ENCODE measurements around the gene ZC2HC1C. TPM values are rescaled to one million over a fixed set of nuclear protein-coding genes. Genes with fewer than 3 reads are reported as not detected.

The ZC2HC1C gene
- total RNA-seq, 2 experiments from 2014 or later: 0.41 to 0.45 TPM

GRCh38 chr14:75046275-75046674 is 23.2 kb upstream of the ZC2HC1C start:
- CTCF ChIA-PET: interaction anchor here (1.5 kb wide), 1 partner anchor 10 kb away, joined by 4 read pairs; no protein-coding TSS in a partner anchor
- Mint-ChIP-seq H3K27me3 (no peaks in the 10 kb centered on the region), H3K4me3 (no peak overlapping the region), H3K4me1 (ENCODE audit: low read depth) (peaks cover 52% of the 10 kb centered on the region), H3K36me3 (ENCODE audit: low read depth) (peaks cover 50% of the 10 kb centered on the region), H3K9me3 (no peaks in the 10 kb centered on the region), H3K27ac (no peak overlapping the region)
- ATAC-seq (no peak), DNase-seq (no peak)
- TF ChIP-seq CTCF (IDR thresholded peaks at IDR 0.05): no peak
- intact Hi-C loops (cut with micrococcal nuclease): no loop called here
- POLR2A ChIA-PET: no interaction called here

GRCh38 chr14:75046899-75047298 is 22.5 kb upstream of the ZC2HC1C start:
- Mint-ChIP-seq H3K27me3 (no peaks in the 10 kb centered on the region), H3K36me3 (ENCODE audit: low read depth) (peaks cover 53% of the 10 kb centered on the region), H3K27ac (no peak overlapping the region), H3K4me3 (no peak overlapping the region), H3K4me1 (ENCODE audit: low read depth) (peaks cover 56% of the 10 kb centered on the region), H3K9me3 (no peaks in the 10 kb centered on the region)
- TF ChIP-seq CTCF (IDR thresholded peaks at IDR 0.05): no peak
- ChIA-PET CTCF (no interaction called here), POLR2A (interaction anchor here (0.6 kb wide), 1 partner anchor 22 kb away, joined by 3 read pairs; no protein-coding TSS in a partner anchor)
- intact Hi-C loops (cut with micrococcal nuclease): no loop called here
- ATAC-seq (peak; percentile 53), DNase-seq (no peak)

- H3K27ac Mint-ChIP-seq: no peak overlapping the region
- peaks cover 53% of the 10 kb centered on the region for H3K4me1 Mint-ChIP-seq (ENCODE audit: low read depth)
- DNase-seq: no peak
- peaks cover 50% of the 10 kb centered on the region for H3K36me3 Mint-ChIP-seq (ENCODE audit: low read depth)
- no peaks in the 10 kb centered on the region for H3K9me3 Mint-ChIP-seq
- no peak for TF ChIP-seq CTCF (IDR thresholded peaks at IDR 0.05)
- H3K27me3 Mint-ChIP-seq: no peaks in the 10 kb centered on the region
- POLR2A ChIA-PET: interaction anchor here (0.6 kb wide), 1 partner anchor 21 kb away, joined by 3 read pairs; no protein-coding TSS in a partner anchor
- ATAC-seq: no peak
- intact Hi-C loops (cut with micrococcal nuclease): no loop called here
- CTCF ChIA-PET: interaction anchor here (1.2 to 5.5 kb wide), 2 partner anchors 15 to 22 kb away, joined by 3 to 28 read pairs; partner anchors contain the start of gene ACYP1
- H3K4me3 Mint-ChIP-seq: no peak overlapping the region
These were observed 21.9 kb upstream of the ZC2HC1C start for GRCh38 chr14:75047506-75047905.

- intact Hi-C loops (cut with micrococcal nuclease): no loop called here
- POLR2A ChIA-PET: interaction anchor here (1.1 kb wide), 1 partner anchor 38 kb away, joined by 3 read pairs; no protein-coding TSS in a partner anchor
- H3K9me3 Mint-ChIP-seq: no peaks in the 10 kb centered on the region
- peaks cover 55% of the 10 kb centered on the region for H3K36me3 Mint-ChIP-seq (ENCODE audit: low read depth)
- TF ChIP-seq CTCF (IDR thresholded peaks at IDR 0.05): no peak
- no peak overlapping the region for H3K4me3 Mint-ChIP-seq
- no peak for ATAC-seq
- no peak overlapping the region for H3K27ac Mint-ChIP-seq
- no peak for DNase-seq
- CTCF ChIA-PET: interaction anchor here (1.0 to 5.5 kb wide), 7 partner anchors 15 to 258 kb away, joined by 3 to 28 read pairs (median 4); partner anchors contain the start of gene ACYP1
- H3K27me3 Mint-ChIP-seq: no peaks in the 10 kb centered on the region
- peaks cover 59% of the 10 kb centered on the region for H3K4me1 Mint-ChIP-seq (ENCODE audit: low read depth)
These were observed 21.3 kb upstream of the ZC2HC1C start for GRCh38 chr14:75048101-75048500.

- no peaks in the 10 kb centered on the region for H3K9me3 Mint-ChIP-seq
These were observed 20.3 kb upstream of the ZC2HC1C start for GRCh38 chr14:75049136-75049535.

More at GRCh38 chr14:75049136-75049535, 20.3 kb upstream of the ZC2HC1C start:
- H3K4me1 Mint-ChIP-seq (ENCODE audit: low read depth): peaks cover 66% of the 10 kb centered on the region
- H3K27ac Mint-ChIP-seq: no peak overlapping the region
- intact Hi-C loops (cut with micrococcal nuclease): no loop called here
- POLR2A ChIA-PET: interaction anchor here (0.7 to 1.6 kb wide), 5 partner anchors 13 to 1285 kb away, joined by 3 to 5 read pairs (median 3); partner anchors contain the start of gene ACYP1
- TF ChIP-seq CTCF (IDR thresholded peaks at IDR 0.05): no peak
- no peak for DNase-seq
- no peaks in the 10 kb centered on the region for H3K27me3 Mint-ChIP-seq
- H3K36me3 Mint-ChIP-seq (ENCODE audit: low read depth): peaks cover 62% of the 10 kb centered on the region
- H3K4me3 Mint-ChIP-seq: no peak overlapping the region
- ATAC-seq: no peak
- CTCF ChIA-PET: interaction anchor here (1.0 to 5.5 kb wide), 7 partner anchors 14 to 257 kb away, joined by 3 to 28 read pairs (median 5); partner anchors contain the start of gene ACYP1

Data from activated CD8-positive, alpha-beta T cell treated with anti-CD3 and anti-CD28 coated beads for 36 hours (primary cell).